ENCODE data around the gene IDH1. TPM values are rescaled to one million over a fixed set of nuclear protein-coding genes. Genes with fewer than 3 reads are reported as not detected.

Gene IDH1
- total RNA-seq, 1 donor from 2014 or later: 239 TPM

DNA sequence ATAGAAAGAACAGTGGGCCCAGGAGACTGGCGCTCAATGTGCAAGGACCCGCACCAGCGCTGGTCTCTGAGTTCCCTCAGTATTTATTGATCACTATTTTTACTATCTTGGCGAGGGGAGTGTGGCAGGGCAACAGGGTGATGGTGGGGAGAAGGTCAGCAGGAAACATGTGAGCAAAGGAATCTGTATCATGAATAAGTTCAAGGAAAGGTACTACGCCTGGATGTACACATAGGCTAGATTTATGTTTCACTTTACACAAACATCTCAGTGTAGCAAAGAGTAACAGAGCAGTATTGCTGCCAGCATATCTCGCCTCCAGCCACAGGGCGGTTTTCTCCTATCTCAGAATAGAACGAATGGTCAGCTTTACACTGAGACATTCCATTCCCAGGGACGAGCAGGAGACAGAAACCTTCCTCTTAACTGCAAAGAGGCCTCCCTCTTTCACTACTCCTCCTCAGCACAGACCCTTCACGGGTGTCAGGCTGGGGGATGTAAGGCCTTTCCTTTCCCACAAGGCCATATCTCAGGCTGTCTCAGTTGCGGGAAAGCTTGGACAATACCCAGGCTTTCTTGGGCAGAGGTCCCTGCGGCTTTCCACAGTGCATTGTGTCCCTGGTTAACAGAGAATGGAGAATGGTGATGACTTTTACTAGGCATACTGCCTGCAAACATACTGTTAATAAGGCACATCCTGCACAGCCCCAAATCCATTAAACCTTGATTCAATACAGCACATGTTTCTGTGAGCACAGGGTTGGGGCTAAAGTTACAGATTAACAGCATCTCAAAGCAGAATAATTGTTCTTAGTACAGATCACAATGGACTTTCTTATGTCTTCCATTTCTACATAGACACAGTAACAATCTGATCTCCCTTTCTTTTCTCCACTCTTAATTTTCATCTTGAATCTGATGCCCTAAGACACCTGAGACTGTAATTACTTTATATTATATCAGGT lies 2.3 kb upstream of the IDH1 start:
- DNase-seq (ENCODE audit: low spot score): peak; percentile 16

DNA sequence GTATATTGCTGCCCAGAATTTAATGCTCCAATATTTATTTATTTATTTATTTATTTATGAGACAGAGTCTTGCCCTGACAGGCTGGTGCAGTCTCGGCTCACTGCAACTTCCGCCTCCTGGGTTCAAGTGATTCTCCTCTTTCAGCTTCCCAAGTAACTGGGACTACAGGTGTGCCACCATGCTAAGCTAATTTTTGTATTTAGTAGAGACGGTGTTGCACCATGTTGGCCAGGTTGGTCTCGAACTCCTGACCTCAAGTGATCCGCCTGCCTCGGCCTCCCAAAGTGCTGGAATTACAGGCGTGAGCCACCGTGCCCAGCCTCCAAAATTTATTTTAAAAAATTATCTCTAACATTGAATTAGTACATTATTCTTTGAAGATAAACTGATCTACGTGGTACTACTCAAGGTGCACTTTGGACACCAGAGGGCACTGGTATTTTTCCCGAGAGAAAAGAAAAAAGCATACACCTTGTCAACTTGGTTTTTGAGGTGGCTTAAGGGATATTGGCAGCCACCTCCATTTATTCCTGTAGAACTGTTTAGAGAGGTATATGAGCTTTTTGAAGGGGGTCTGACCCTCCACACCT lies 1.4 kb upstream of the IDH1 start:
- no peak for DNase-seq (ENCODE audit: low spot score)

DNA sequence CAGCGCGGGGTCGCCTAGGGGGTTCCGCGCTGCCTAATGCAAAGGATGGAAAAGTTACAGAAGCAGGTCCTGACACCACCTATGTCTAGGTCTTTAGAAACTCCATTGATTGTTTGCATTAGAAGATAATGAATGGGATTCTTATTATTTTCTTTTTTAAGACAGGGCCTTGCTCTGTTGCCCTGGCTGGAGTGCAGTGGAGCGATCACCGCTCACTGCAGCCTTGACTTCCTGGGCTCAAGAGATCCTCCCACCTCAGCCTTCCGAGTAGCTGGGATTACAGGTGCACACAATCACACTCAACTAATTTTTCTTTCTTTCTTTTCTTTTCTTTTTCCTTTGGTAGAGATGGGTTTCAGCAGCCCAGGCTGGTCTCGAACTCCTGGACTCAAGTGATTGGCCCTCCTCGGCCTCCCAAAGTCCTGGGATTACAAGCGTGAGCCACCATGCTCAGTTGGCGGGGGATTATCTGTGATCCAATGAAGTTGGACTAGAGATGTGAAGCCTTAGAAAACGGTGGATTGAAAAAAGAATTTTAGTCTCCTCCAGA lies 761 bp upstream of the IDH1 start:
- no peak for DNase-seq (ENCODE audit: low spot score)

DNA sequence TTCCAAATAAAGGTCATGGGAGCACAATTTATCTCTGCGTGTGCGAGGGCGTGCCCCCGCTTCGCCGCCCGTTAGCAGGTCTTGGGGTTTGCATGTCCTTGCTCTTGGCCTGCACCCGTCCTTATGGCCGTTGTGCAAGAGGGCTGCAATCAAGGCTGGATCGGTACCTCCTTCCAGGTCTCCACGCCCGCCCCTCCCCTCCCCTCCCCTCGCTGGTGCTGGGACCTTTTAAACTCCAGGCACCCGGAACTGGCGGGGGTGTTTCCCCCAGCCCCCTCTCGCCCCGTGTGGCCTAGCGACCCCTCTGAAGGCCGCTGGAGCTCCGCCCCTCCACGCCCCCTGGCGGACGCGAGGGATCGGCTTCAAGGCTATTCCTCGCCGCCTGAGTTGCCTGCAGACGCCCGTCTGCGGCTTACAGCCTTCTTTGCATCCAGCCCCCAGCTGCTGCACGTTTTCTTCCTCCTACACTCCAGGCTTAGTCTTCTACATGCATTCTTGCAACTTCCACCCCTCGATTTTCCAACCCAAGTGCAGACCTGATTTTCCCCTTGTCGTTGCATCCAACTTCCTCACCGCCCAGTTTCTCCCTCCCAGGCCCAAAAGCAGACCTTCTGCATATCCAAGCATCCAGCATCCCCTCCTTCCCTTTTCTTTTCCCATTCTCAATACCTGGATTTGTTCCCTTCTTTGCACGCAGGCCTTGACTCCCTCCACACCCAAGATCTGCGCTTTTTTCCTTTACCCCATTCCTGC lies 577 bp downstream of the IDH1 start:
- DNase-seq (ENCODE audit: low spot score): peak; percentile 77

DNA sequence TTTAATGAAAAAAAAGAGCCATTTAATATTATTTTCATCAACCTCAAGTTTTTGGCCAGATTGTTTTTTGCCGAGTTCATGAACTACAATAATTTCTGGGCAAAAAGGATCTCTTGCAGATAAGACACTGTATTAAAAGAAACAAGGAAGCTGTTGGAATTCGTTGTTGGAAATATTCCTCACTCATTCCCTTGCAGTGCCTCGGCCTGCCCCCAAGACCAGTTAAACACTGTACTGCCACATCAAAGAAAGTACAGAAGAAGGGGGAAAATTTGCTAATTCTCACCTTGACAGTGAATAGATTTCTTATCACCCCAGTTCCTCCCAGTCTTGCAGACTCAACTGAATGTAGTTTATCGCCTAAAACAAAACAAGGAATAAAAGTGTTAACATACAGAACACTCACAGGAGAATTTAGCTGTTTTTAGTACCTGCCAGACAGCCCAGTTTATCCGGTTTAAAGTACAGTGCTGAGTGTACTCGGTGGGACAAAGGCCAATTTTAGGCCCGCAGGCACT lies 1.2 kb downstream of the IDH1 start:
- no peak for DNase-seq (ENCODE audit: low spot score)

DNA sequence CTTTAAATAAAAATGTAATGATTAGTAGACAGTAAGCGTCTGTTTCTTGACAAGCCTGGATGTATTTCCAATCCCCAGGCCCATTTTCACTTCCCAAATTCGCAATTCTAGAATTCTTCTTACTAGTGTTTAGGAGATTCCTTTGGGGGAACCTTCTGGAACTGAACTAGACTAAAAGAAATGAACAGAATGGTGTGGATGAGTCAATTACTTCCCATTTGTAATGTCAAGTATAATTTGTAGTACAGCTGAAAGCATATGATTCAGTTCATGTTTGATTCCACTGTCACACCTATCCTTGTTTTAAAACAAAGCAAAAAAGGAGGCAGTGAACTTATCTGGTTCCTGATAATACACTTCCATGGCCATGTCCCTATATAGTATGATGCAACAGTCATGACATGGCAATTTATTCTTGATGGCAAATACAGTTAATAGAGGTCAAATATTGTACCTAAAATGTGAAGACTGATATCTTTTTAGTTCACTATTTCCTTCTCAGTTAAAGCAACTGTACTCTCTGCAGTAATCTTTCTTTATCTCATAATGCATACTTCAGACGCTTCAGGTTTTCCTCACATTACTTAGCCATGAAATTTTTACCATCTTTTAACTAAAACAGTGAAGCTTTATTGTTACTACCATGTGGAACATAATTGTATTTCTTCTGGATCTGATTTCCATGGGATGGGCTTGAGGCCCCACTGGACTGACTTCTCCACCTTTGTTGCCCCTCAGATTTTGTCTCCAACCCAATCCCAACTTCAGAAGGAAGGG lies 2.0 kb downstream of the IDH1 start:
- no peak for DNase-seq (ENCODE audit: low spot score)

DNA sequence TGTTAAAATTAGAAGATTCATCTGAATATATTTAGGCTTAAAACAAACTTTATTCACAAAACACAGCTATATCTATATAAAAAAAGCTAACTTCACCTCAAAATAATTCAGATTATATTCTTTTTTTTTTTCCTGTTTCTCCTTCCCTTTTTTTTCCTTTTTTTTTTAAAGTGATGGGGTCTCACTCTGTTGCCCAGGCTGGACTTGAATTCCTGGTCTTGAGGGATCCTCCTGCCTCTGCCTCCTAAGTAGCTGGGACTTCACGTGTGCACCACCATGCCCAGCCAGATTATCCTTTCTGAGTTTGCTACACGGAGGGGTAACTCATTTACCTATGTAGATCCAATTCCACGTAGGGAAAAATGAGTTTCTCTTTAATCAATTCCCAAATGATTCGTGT lies 3.8 kb downstream of the IDH1 start:
- no peak for DNase-seq (ENCODE audit: low spot score)

DNA sequence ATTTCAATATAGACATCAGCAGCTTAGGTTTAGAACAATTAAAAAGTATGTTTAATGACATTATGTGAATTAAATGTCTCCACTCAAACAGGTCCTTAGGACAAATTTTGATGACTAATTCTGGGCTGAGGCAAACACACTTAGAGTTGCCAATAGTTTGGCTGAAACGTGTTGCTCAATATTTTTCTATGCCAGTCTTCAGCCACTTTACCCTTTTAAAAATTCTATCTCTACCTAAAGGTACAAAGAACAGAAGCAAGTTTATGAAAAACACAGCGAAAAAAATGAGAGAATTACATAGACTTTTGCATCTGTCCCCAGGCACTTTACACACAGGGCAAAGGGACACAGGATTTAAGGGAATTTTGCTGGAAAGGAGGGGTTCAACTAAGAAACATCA lies 4.5 kb downstream of the IDH1 start:
- no peak for DNase-seq (ENCODE audit: low spot score)

DNA sequence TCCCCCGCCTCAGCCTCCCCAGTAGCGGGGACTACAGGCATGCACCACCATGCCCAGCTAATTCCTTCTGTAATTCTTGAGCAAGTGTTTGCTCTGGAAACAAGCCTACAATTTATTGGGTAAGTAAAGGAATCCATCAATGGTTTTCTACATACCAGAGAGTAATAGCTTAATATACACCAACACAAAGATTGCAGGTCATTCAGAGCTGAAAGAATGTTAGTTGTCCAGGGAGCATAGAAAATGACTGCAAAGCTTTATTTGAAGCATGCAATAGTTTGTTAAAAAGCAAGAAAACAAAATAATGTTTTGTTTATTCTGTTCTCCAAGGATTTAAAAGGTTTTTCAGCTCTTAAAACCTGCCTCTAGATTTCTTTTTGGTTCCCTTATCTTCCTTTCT lies 5.6 kb downstream of the IDH1 start:
- DNase-seq (ENCODE audit: low spot score): no peak

DNA sequence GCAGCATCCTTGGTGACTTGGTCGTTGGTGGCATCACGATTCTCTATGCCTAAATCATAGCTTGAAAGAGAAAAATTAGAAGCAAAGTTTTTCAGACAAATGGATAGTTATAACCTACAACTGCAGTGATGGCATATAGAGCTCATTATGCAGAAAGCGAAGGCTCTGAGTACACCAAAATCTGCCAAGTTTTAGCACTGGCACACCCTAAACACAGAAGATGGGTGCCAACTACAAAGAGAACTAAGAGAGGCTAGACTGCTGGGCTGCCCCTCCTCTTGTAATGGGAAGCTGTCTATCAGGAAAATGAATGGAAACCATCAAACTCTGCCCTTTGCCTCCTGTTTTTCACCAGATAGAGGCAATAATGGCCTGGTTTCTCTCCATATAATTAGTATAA lies 6.3 kb downstream of the IDH1 start:
- DNase-seq (ENCODE audit: low spot score): no peak

DNA sequence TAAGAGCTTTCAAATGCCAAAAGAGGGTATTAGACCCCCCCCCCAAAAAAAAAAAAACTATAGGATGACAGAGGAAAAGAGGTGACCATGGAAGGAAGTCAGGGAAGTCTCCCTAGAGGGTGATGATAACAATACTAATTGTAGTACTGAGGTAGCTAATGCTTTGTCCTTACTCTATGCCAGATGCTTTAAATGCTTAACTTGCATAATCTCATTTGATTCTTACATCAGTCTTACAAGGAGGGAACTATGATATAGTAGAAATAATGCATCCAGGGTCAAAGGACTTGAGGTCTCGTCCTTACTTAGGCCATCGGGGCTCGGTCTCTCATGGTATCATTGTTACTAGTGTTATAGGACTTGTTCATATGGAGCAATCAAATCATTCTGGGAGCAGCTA lies 9.1 kb downstream of the IDH1 start:
- DNase-seq (ENCODE audit: low spot score): no peak

DNA sequence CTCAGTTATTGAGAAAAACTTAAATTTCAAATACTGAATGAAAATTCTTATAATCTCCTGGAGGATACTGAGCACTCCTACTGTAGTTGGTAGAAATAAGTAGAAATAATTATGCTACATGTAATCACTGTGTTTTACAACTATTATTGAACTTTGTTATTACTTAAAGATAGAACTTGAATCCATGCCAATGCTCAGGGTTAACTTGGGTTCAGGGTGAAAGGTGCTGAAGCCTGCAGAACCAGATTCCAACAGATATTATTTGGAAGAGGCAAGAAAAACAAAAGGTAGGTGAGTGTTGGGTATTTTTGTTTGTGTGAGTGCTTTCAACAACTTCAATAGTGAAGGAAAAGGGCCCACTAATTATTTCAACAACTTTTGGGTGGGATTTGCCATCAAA lies 10.4 kb downstream of the IDH1 start:
- no peak for DNase-seq (ENCODE audit: low spot score)

DNA sequence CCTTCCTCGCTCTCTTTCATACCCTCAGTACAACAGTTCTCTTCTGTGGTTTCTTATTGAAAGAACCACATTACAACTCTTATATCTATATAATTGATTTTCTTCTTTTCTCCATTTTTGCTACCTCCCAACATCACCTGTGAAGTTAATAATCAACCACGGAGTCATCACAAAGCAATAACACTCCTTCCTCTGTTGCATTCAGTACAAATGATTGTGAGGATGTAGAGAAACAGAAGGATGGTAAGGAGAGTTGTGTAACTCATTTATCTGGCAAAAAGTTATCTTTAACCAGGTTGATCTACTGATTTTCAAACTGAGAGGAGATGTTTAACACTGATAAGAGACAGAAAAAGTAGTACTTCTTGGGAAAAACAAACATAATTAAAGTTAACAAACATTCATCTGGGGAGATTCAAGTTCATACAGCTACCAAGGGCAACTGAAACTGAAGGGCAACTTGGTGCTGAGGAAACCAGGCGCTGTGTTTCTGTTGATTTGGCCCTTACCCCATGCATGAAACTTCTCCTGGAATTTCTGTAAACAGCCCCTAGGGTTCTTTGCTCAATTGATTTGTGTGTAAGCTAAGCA lies 14.2 kb downstream of the IDH1 start:
- DNase-seq (ENCODE audit: low spot score): no peak

DNA sequence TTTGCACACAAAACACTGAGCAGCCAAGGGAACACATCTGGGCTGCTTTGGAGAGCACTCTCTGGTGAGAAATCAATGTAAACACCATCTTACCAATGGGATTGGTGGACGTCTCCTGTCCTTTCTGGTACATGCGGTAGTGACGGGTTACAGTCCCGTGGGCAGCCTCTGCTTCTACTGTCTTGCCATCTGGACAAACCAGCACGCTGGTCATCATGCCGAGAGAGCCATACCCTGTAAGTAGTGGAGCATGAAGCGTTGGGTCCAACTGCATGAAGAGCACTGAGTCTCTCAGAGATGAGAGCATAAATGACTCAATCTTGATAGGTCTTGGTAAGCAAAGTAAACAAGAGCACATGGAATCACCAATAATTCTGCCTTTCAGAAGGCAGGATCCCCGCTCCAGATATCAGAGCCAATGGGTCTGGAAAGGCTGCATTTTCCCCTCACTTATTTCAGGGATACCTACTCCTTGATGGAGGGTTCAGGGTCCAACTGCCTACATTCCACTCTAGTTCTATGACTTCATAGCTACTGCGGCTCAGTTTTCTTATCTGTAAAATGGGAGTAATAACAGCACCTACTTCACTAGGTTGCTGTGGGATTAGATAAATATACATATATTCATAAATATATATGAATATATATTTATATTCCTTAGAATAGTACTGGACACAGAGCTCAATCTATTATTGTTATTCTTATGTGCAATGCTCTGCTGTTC lies 14.9 kb downstream of the IDH1 start:
- DNase-seq (ENCODE audit: low spot score): no peak

DNA sequence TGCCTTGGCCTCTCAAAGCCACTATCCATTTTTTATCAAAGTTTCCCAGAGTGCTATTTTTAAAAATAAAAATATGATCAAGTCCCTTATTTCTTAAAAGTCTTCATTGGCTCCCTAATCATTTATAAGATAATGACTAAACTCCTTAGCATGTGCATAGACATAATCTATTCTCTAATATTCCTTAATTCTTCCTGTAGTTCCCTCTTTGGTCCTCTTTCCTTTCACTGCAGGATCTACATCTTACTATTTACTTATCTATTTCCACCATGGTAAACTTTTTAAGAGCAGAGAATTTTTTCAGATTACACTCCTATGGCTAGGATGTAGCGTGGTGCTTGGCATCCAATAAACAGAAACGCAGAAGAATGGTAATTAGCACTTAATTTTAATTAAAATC lies 19.0 kb downstream of the IDH1 start:
- DNase-seq (ENCODE audit: low spot score): no peak

DNA sequence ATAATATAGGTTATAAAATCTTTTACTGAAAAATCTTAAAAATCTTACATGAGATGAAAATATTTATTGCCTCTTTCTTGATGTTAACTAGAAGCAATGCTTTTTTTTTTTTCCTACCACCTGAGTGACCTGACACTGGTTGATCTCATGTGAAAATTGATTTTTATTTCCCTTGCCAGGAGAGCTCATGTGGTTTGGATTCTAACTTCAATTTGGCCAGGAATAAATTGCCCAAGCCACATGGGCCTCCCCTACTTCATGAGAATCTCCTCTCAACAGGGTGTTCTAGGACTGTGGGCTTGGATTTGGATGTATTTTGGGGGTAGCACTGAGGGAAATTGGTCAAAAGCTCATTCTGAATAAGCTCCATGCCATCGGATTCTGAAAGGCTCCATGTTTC lies 20.1 kb downstream of the IDH1 start:
- no peak for DNase-seq (ENCODE audit: low spot score)

DNA sequence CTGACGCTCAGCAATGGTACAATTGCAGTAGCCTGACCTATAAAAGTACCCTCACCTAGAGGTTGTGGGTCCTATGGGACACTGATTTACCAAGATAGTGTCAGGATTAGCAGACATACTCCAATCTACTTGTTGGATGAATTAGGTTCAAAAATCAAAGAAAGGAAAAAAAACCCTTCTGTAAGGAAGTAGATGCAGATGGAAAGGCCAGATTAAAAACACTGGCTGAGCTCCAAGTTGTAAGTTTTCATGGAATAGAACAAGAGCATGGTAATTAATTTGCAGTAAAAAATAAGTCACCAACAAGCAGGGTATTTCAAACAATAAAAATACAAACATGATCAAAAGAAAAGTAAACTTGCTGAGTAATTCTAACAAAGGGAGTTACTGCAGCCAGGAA lies 26.4 kb downstream of the IDH1 start:
- no peak for DNase-seq (ENCODE audit: low spot score)

DNA sequence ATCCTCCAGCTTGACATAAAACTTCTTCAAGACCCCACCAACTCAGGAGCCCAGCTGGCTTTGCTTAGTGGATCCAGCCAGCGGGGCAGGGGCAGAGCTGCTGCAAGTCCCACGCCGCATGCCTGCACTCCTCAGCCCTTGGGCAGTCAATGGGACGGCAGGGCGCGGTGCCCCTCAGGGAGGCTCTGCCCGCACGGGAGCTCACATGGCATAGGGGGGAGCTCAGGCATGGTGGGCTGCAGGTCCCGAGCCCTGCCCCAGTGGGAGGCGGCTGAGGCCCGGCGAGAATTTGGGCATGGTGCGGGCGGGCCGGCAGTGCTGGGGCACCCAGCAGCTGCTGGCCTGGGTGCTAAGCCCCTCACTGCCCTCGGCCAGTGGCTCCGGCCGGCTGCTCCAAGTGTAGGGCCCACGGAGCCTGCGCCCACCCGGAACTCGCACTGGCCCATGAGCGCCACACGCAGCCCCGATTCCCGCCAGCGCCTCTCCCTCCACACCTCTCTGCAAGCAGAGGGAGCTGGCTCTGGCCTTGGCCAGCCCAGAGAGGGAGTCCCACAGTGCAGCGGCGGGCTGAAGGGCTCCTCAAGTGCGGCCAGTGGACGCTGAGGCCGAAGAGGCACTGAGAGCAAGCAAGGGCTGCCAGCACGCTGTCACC lies 27.2 kb downstream of the IDH1 start:
- DNase-seq (ENCODE audit: low spot score): no peak

DNA sequence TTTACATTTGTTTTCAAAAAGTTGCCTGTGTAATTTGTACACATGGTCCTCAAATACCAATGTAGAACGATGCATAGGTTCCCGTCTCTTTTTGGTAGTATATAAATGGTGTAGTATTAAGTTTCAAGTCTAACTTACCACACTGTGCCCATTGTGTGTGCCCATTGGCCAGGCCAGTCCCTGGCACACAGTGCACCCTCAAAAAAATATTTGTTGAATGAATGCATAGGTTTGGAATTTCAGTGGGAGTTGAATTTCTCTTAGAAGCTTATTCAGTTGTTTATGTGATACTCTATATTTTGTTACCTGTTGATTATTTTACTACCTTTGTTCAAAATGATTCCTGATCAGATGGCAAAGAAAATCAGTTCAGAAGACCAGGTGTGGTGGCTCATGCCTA lies 30.1 kb downstream of the IDH1 start:
- DNase-seq (ENCODE audit: low spot score): no peak

DNA sequence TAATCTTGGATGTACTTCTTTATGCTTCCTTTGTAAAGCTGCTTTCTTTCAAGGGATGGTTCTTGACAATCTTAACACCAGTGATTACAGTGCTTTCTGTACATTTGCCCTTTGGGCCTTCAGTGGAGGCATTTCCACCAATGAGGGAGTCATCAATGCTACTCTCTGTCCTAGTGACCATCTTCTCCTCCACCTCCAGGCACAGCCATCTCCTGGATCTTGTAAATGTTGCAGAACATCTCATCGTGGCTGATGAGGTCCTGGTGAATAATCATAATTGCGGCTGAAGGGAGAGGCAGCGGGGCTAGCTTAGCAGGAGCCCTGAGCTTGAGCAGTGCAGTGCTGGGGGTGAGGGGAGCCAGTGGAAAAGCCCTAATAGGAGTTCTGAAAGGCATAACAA lies 32.5 kb downstream of the IDH1 start:
- no peak for DNase-seq (ENCODE audit: low spot score)

All from mucosa of gallbladder (tissue), 1 donor.